Right renal pelvis (tissue), 4 donors: Measurements from ENCODE around the gene EXOC4. TPM values are rescaled to one million over a fixed set of nuclear protein-coding genes. Genes with fewer than 3 reads are reported as not detected.

Experiments used
- DNase-seq, 4 donors: peaks; one replicate each; pipeline ENCODE4 v3.0.0-alpha.2; 2013; ENCODE audit warnings: low read depth in 4 of 4, low spot score in 3 of 4, missing footprints in 1 of 4
- polyA plus RNA-seq, 4 donors: library from polyadenylated mRNA; unstranded; fragments of 120-200 nt; gene quantifications; one replicate each; pipeline ENCODE4 v1.2.1, GENCODE V29; 2013; ENCODE audit not compliant: insufficient read length in 4 of 4

Gene EXOC4
- polyA plus RNA-seq, 4 donors, result 66.9 to 71.9 (median 69.9) TPM

- no peak for DNase-seq
These were observed 157.1 kb downstream of the EXOC4 start for GRCh38 chr7:133409966-133410365.

GRCh38 chr7:133411395-133411794, 158.5 kb downstream of the EXOC4 start:
- DNase-seq, result no peak

- DNase-seq, result no peak
These were observed 160.1 kb downstream of the EXOC4 start for GRCh38 chr7:133412942-133413341.

GRCh38 chr7:133419041-133419440, 166.2 kb downstream of the EXOC4 start:
- DNase-seq, result no peak

- DNase-seq, result no peak
These were observed 170.7 kb downstream of the EXOC4 start for GRCh38 chr7:133423618-133424017.

- DNase-seq, result no peak
These were observed 175.4 kb downstream of the EXOC4 start for GRCh38 chr7:133428326-133428725.

- no peak for DNase-seq
These were observed 176.0 kb downstream of the EXOC4 start for GRCh38 chr7:133428876-133429275.

GRCh38 chr7:133429371-133429770, 176.5 kb downstream of the EXOC4 start:
- DNase-seq, result no peak

GRCh38 chr7:133431134-133431724, 178.4 kb downstream of the EXOC4 start:
- DNase-seq, result no peak

GRCh38 chr7:133433165-133433812, 180.4 kb downstream of the EXOC4 start:
- DNase-seq, result no peak

- peak in 1 of 4 donors; percentile 8 for DNase-seq
These were observed 181.5 kb downstream of the EXOC4 start for GRCh38 chr7:133434246-133434865.

- no peak for DNase-seq
These were observed 183.1 kb downstream of the EXOC4 start for GRCh38 chr7:133436014-133436428.

GRCh38 chr7:133437544-133437943, 184.7 kb downstream of the EXOC4 start:
- no peak for DNase-seq

- DNase-seq, result no peak
These were observed 189.9 kb downstream of the EXOC4 start for GRCh38 chr7:133442818-133443217.

GRCh38 chr7:133445617-133446016, 192.7 kb downstream of the EXOC4 start:
- DNase-seq, result no peak

- DNase-seq, result no peak
These were observed 195.1 kb downstream of the EXOC4 start for GRCh38 chr7:133448012-133448411.

- no peak for DNase-seq
These were observed 199.7 kb downstream of the EXOC4 start for GRCh38 chr7:133452577-133452976.

- no peak for DNase-seq
These were observed 205.8 kb downstream of the EXOC4 start for GRCh38 chr7:133458688-133459087.

- no peak for DNase-seq
These were observed 208.5 kb downstream of the EXOC4 start for GRCh38 chr7:133461421-133461820.

- no peak for DNase-seq
These were observed 222.8 kb downstream of the EXOC4 start for GRCh38 chr7:133475655-133476054.

GRCh38 chr7:133477791-133478190, 224.9 kb downstream of the EXOC4 start:
- DNase-seq, result no peak

- no peak for DNase-seq
These were observed 225.8 kb downstream of the EXOC4 start for GRCh38 chr7:133478591-133479135.
